ENCODE measurements around the gene IPO13.

- TF ChIP-seq CTCF (IDR thresholded peaks at IDR 0.05; ENCODE audit: low read depth, low read length) (no peak), EZH2phosphoT487 (IDR thresholded peaks at IDR 0.05; ENCODE audit: low read depth) (no peak)
Observed at GRCh38 chr1:43980255-43981134, 33.7 kb downstream of the IPO13 start.

All from OCI-LY3 (cell line).